Endothelial cell of umbilical vein (primary cell): Measurements from ENCODE around the gene GSDMA.

Source experiments
- POLR2A ChIP-seq: IDR thresholded peaks from 2 replicates; pipeline ENCODE4 v1.6.1; 2012; ENCODE audit warnings: low read depth, mild to moderate bottlenecking, control low read depth, low read length
- POLR2AphosphoS5 ChIP-seq: IDR thresholded peaks from 2 replicates; pipeline ENCODE4 v1.6.1; 2012; ENCODE audit warnings: low read depth, mild to moderate bottlenecking, control low read depth, low read length, moderate library complexity; ENCODE audit not compliant: insufficient read depth
- TF ChIP-seq, protein P1 (sequence below), 2 donors: IDR thresholded peaks; 1 replicate in 1 of 2; 2 replicates in 1 of 2; pipeline ENCODE4 v1.5.1; 2011; ENCODE audit warnings: low read length in 2 of 2, mild to moderate bottlenecking in 2 of 2, moderate library complexity in 2 of 2, control low read depth in 1 of 2, inconsistent platforms in 1 of 2, low read depth in 1 of 2; ENCODE audit not compliant: insufficient read depth in 1 of 2; ENCODE audit errors: extremely low read depth in 1 of 2

DNA sequence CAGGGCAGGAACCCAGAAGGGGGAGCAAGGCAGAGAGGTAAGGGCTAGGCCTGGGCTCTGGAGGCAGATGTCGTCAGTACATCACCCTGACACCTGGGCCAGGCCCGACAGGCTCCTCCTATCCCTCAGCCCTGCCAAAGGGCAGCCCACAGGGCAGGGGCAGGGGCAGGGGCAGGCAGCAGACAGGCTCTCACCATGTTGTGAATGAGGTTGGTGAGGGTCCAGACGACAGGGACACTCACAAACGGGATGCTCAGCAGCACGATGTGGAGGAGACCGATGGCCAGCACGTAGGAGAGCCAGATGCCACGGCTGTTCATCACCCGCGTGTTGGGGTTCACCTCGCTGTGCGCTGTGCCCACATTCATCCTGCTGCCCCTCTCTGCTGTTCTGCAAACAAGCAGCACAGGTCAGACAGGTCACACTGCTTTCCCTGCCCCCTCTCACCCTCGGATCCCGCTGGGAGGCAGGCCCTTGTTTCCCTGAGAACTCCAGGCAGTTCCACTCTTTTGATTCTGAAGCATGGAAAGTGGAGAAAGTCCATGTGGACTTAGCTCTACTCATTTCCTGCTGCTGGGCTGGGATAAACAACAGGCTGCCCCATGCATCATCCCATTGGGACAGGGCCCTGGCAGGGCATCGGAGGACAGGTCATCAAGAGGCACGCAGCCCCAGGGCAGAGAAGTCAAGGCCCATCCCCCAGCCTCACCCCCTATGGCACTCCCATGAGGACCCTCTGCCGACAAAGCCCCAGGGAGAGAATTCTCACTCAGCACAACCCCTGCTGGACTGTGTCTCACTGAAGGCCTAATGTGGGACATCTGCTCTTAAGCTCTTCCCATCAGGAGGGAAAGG, 38.7 kb upstream of the GSDMA start:
- TF ChIP-seq, protein P1, sequence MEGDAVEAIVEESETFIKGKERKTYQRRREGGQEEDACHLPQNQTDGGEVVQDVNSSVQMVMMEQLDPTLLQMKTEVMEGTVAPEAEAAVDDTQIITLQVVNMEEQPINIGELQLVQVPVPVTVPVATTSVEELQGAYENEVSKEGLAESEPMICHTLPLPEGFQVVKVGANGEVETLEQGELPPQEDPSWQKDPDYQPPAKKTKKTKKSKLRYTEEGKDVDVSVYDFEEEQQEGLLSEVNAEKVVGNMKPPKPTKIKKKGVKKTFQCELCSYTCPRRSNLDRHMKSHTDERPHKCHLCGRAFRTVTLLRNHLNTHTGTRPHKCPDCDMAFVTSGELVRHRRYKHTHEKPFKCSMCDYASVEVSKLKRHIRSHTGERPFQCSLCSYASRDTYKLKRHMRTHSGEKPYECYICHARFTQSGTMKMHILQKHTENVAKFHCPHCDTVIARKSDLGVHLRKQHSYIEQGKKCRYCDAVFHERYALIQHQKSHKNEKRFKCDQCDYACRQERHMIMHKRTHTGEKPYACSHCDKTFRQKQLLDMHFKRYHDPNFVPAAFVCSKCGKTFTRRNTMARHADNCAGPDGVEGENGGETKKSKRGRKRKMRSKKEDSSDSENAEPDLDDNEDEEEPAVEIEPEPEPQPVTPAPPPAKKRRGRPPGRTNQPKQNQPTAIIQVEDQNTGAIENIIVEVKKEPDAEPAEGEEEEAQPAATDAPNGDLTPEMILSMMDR (IDR thresholded peaks at IDR 0.05; ENCODE audit: extremely low read depth in 1 of 2, insufficient read depth in 1 of 2, low read depth in 1 of 2, low read length in 2 of 2): no peak
- TF ChIP-seq POLR2A: no peak
- TF ChIP-seq POLR2AphosphoS5: no peak
